Endodermal cell (in vitro differentiated cells): Measurements from ENCODE around the gene ARHGEF26. TPM values are rescaled to one million over a fixed set of nuclear protein-coding genes. Genes with fewer than 3 reads are reported as not detected.

Experiments used
- DNase-seq: peaks from one replicate; pipeline ENCODE4 v3.0.0-alpha.2; 2017
- H3K27ac ChIP-seq: 2 replicates; pipeline ENCODE4 v1.5.1; 2013; ENCODE audit warnings: mild to moderate bottlenecking, low read depth, low read length, moderate library complexity
- H3K27me3 ChIP-seq: 2 replicates; pipeline ENCODE4 v1.6.1; 2013; ENCODE audit warnings: mild to moderate bottlenecking, low read length, moderate library complexity; ENCODE audit not compliant: insufficient read depth, control insufficient read depth, poor library complexity, severe bottlenecking
- H3K36me3 ChIP-seq: 2 replicates; pipeline ENCODE4 v1.7.0; 2013; ENCODE audit warnings: mild to moderate bottlenecking, low read length, moderate library complexity; ENCODE audit not compliant: control insufficient read depth, insufficient read depth
- H3K4me1 ChIP-seq: one replicate; pipeline ENCODE4 v1.7.0; 2013; ENCODE audit warnings: low read length; ENCODE audit not compliant: control insufficient read depth, insufficient read depth
- H3K4me3 ChIP-seq: 2 replicates; pipeline ENCODE4 v1.5.1; 2013; ENCODE audit warnings: mild to moderate bottlenecking, low read length, moderate library complexity
- H3K9ac ChIP-seq: 2 replicates; pipeline ENCODE4 v1.6.1; 2013; ENCODE audit warnings: mild to moderate bottlenecking, low read length, moderate library complexity; ENCODE audit not compliant: poor library complexity, severe bottlenecking; ENCODE audit errors: extremely low read depth
- H3K9me3 ChIP-seq: 2 replicates; pipeline ENCODE4 v1.6.1; 2013; ENCODE audit warnings: mild to moderate bottlenecking, low read length, moderate library complexity; ENCODE audit not compliant: control insufficient read depth
- H3K27ac Mint-ChIP-seq: 2 replicates; pipeline ENCODE4 v1.8.0; 2020; ENCODE audit warnings: mixed read lengths
- H3K27me3 Mint-ChIP-seq: 2 replicates; pipeline ENCODE4 v1.8.0; 2021; ENCODE audit warnings: mild to moderate bottlenecking, mixed read lengths; ENCODE audit not compliant: insufficient read depth
- H3K36me3 Mint-ChIP-seq: 2 replicates; pipeline ENCODE4 v1.8.0; 2020; ENCODE audit warnings: low read depth, mixed read lengths
- H3K4me1 Mint-ChIP-seq: 2 replicates; pipeline ENCODE4 v1.8.0; 2020; ENCODE audit warnings: mixed read lengths
- H3K4me3 Mint-ChIP-seq: 2 replicates; pipeline ENCODE4 v1.8.0; 2020; ENCODE audit warnings: mild to moderate bottlenecking, moderate library complexity, mixed read lengths
- H3K9me3 Mint-ChIP-seq: 2 replicates; pipeline ENCODE4 v1.8.0; 2020; ENCODE audit warnings: mild to moderate bottlenecking, mixed read lengths
- WGBS, 2 experiments: methylation state at CpG; one replicate each; pipeline versions ENCODE4 v1.1.5 to v1.1.7; 2013; ENCODE audit warnings: missing lambda C conversion rate in 2 of 2, mixed read lengths in 1 of 2; ENCODE audit not compliant: insufficient coverage in 1 of 2, insufficient read length in 1 of 2; 5-methylcytosine and 5-hydroxymethylcytosine counted together
- total RNA-seq, 2 donors: library from RNA; stranded (reverse); fragmentation: NEBNext Ultra II Directional in 1 of 2; extraction: Animal tissue kit (Norgen Biotek cat#: 25700) in 1 of 2; gene quantifications; 2 replicates in 1 of 2; 3 replicates in 1 of 2; pipeline ENCODE4 v1.2.1, GENCODE V29; 2021
- TF ChIP-seq, protein P1 (sequence below): fragments of 200-600 bp; sonication (generic); conservative IDR thresholded peaks from 2 replicates; pipeline ENCODE4 v1.5.0; 2021; ENCODE audit warnings: antibody characterized with exemption, mild to moderate bottlenecking

The ARHGEF26 gene
- total RNA-seq, 2 donors from 2014 or later = 10.1 to 12.4 TPM

DNA sequence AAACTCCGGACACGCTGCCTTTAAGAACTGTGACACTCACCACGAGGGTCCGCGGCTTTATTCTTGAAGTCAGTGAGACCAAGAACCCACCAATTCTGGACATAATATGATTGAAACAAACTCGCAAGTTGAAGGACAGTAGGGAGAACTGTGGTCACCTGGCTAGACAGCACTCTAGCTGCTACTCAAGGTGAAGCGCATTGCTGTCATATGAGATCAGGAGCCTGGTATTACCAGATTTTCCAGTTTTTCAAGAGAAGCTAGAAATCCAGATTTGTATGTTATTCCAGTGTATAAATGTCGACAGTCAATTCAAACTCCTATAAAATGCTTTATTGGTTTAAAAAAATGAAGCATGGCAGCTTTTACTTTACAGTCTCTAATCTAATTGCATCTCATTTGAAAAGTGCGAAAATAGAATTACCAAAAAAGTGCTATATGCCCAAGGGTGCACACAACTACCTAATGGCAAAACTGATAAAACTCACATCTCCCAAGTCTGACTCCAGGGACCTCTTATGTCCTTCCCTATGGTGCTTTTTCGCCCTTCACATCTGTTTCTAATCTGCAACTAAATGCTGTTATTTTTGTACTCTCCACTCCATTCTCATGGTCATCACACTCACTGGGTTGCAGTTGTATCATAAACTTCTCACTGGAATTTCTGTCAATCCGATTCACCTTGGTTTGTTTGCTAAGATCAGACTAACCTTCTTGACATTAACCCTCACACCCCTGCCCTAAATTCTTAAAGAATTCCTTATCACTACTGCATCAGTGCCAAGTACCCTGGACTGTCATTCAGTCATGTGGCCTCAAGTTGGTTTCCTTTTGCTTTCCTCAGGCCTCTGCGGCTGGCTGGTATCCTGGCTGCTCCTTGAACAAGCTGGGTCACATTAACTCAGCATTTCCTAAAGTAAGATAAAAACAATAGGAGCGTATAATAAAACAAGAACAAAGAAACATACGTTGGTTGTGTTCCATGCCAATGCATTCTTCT is 31.5 kb upstream of the ARHGEF26 start:
- no peak overlapping the region for H3K4me3 ChIP-seq
- H3K4me1 ChIP-seq = no peaks in the 10 kb centered on the region
- TF ChIP-seq, protein P1, sequence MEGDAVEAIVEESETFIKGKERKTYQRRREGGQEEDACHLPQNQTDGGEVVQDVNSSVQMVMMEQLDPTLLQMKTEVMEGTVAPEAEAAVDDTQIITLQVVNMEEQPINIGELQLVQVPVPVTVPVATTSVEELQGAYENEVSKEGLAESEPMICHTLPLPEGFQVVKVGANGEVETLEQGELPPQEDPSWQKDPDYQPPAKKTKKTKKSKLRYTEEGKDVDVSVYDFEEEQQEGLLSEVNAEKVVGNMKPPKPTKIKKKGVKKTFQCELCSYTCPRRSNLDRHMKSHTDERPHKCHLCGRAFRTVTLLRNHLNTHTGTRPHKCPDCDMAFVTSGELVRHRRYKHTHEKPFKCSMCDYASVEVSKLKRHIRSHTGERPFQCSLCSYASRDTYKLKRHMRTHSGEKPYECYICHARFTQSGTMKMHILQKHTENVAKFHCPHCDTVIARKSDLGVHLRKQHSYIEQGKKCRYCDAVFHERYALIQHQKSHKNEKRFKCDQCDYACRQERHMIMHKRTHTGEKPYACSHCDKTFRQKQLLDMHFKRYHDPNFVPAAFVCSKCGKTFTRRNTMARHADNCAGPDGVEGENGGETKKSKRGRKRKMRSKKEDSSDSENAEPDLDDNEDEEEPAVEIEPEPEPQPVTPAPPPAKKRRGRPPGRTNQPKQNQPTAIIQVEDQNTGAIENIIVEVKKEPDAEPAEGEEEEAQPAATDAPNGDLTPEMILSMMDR = no peak
- WGBS, 2 experiments = 83 to 87% methylated on average over 11 to 14 of the region's 14 CpGs
- peaks cover 9% of the 10 kb centered on the region for H3K9me3 Mint-ChIP-seq
- no peaks in the 10 kb centered on the region for H3K4me1 Mint-ChIP-seq
- no peaks in the 10 kb centered on the region for H3K9me3 ChIP-seq
- H3K27me3 Mint-ChIP-seq = no peaks in the 10 kb centered on the region
- H3K36me3 ChIP-seq = no peaks in the 10 kb centered on the region
- H3K27me3 ChIP-seq = no peaks in the 10 kb centered on the region
- no peak overlapping the region for H3K27ac Mint-ChIP-seq
- no peak overlapping the region for H3K27ac ChIP-seq
- no peak overlapping the region for H3K4me3 Mint-ChIP-seq
- DNase-seq = no peak
- H3K36me3 Mint-ChIP-seq = no peaks in the 10 kb centered on the region
- H3K9ac ChIP-seq = no peak overlapping the region

- no peak for DNase-seq
- H3K4me3 ChIP-seq = no peak overlapping the region
- H3K4me1 Mint-ChIP-seq = no peaks in the 10 kb centered on the region
- peaks cover under 1% of the 10 kb centered on the region for H3K9me3 Mint-ChIP-seq
- H3K27me3 ChIP-seq = no peaks in the 10 kb centered on the region
- no peaks in the 10 kb centered on the region for H3K9me3 ChIP-seq
- WGBS, 2 experiments = 92 to 97% methylated on average over 7 of the region's 7 CpGs
- H3K27me3 Mint-ChIP-seq = no peaks in the 10 kb centered on the region
- H3K4me1 ChIP-seq = no peaks in the 10 kb centered on the region
- H3K36me3 ChIP-seq = no peaks in the 10 kb centered on the region
- no peak overlapping the region for H3K27ac ChIP-seq
- H3K27ac Mint-ChIP-seq = no peak overlapping the region
- TF ChIP-seq, protein P1 = no peak
- H3K36me3 Mint-ChIP-seq = no peaks in the 10 kb centered on the region
- no peak overlapping the region for H3K9ac ChIP-seq
- no peak overlapping the region for H3K4me3 Mint-ChIP-seq
These were observed 27.1 kb upstream of the ARHGEF26 start for GRCh38 chr3:154094051-154094450.

DNA sequence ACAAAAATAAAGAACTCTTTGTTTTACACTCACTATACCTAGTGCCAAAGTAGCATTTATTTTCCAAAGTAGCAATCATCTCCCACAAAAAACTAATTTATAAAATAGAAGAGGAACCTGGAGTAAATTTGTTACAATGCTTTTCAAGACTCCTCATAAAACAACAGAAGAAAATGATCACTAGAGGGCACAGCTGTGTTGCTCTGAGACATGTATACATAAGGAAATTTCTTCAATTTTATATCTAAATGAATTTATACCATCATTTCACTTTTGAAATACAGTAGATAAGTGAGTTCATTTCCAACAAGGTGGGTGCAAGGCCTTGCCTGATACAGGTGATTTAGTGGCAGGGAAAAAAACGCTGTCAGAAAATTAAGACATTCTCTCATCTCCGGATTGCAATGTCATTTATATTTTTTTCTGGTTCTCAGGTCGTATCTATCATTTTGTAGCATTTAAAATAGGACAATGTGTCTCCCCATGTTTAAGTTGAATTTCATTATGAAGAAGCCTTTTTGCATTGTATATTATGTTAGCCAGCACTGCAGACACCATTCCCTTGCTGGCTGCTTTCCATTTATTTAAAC is 25.3 kb upstream of the ARHGEF26 start:
- H3K36me3 ChIP-seq = no peaks in the 10 kb centered on the region
- H3K4me1 Mint-ChIP-seq = no peaks in the 10 kb centered on the region
- H3K36me3 Mint-ChIP-seq = no peaks in the 10 kb centered on the region
- no peak overlapping the region for H3K4me3 Mint-ChIP-seq
- H3K9ac ChIP-seq = no peak overlapping the region
- no peaks in the 10 kb centered on the region for H3K9me3 ChIP-seq
- H3K27ac Mint-ChIP-seq = no peak overlapping the region
- H3K27ac ChIP-seq = no peak overlapping the region
- H3K27me3 ChIP-seq = no peaks in the 10 kb centered on the region
- WGBS, 2 experiments = 85 to 100% methylated on average over 1 to 3 of the region's 3 CpGs
- no peak for DNase-seq
- TF ChIP-seq, protein P1 = peak; percentile 64
- H3K9me3 Mint-ChIP-seq = no peaks in the 10 kb centered on the region
- H3K27me3 Mint-ChIP-seq = no peaks in the 10 kb centered on the region
- H3K4me1 ChIP-seq = no peaks in the 10 kb centered on the region
- no peak overlapping the region for H3K4me3 ChIP-seq
